Liver (tissue), 2 donors: ENCODE data around the gene CLBA1.

Experiments used
- CTCF ChIP-seq: fragments of 150-350 bp; IDR thresholded peaks from 2 replicates; pipeline ENCODE4 v1.5.1; 2017; ENCODE audit warnings: improper control_type of control experiment, low read depth, low read length; ENCODE audit not compliant: missing input control
- MAX ChIP-seq: IDR thresholded peaks from 2 replicates; pipeline ENCODE4 v1.6.1; 2016; ENCODE audit warnings: antibody characterized with exemption
- REST ChIP-seq: IDR thresholded peaks from 2 replicates; pipeline ENCODE4 v1.6.1; 2016; ENCODE audit warnings: antibody characterized with exemption, mild to moderate bottlenecking
- donor health status: healthy.

- TF ChIP-seq CTCF (no peak), MAX (no peak), REST (no peak)
Measured at GRCh38 chr14:104953896-104954656, 31.5 kb upstream of the CLBA1 start.
